ENCODE data around the gene PUDP.

GRCh38 chrX:7082556-7082955 is 65.4 kb downstream of the PUDP start:
- TF ChIP-seq POLR2AphosphoS5 (IDR thresholded peaks at IDR 0.05; ENCODE audit: insufficient read depth in 1 of 2, low read depth in 1 of 2) (no peak), POLR2A (IDR thresholded peaks at IDR 0.05) (no peak)
- TF ChIP-seq, protein P1, sequence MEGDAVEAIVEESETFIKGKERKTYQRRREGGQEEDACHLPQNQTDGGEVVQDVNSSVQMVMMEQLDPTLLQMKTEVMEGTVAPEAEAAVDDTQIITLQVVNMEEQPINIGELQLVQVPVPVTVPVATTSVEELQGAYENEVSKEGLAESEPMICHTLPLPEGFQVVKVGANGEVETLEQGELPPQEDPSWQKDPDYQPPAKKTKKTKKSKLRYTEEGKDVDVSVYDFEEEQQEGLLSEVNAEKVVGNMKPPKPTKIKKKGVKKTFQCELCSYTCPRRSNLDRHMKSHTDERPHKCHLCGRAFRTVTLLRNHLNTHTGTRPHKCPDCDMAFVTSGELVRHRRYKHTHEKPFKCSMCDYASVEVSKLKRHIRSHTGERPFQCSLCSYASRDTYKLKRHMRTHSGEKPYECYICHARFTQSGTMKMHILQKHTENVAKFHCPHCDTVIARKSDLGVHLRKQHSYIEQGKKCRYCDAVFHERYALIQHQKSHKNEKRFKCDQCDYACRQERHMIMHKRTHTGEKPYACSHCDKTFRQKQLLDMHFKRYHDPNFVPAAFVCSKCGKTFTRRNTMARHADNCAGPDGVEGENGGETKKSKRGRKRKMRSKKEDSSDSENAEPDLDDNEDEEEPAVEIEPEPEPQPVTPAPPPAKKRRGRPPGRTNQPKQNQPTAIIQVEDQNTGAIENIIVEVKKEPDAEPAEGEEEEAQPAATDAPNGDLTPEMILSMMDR (IDR thresholded peaks at IDR 0.05), result no peak
